GM19467 (cell line): ENCODE measurements around the gene TJP1.
"Not testable (repeated sequence)": the region's sequence is repeated elsewhere in the genome, so short reads cannot be mapped to it uniquely, and the experiment has no call there.

Experiments used
- ATAC-seq: cut with Tn5 transposase; IDR thresholded peaks from one replicate; pipeline ENCODE4 v1.9.1; 2021; ENCODE audit warnings: mild to moderate bottlenecking, moderate library complexity; ENCODE audit not compliant: unreplicated experiment

TJP1 gene

DNA sequence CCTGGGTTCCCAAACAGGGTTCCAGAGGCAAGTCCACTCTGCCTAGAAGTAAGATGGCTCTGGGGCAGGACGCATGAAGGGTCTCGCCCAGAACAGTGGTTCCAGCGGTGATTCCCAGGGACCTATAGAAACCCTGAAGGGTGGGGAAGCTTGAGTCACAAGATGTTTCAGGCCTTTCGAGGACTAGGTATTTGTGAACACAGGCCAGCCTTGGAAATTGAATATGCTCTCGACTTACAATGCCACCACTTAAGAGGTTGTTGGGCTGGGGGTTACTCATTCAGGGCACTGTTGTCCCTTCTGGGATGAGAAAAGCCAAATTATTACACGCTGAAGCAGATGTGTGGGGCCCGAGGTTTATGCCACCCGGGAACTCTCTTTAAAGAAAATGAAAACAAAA, 152.0 kb downstream of the TJP1 start:
- ATAC-seq: no peak

GRCh38 chr15:29669823-29670222, 152.4 kb downstream of the TJP1 start:
- ATAC-seq: no peak

GRCh38 chr15:29668120-29668602, 154.1 kb downstream of the TJP1 start:
- no peak for ATAC-seq

DNA sequence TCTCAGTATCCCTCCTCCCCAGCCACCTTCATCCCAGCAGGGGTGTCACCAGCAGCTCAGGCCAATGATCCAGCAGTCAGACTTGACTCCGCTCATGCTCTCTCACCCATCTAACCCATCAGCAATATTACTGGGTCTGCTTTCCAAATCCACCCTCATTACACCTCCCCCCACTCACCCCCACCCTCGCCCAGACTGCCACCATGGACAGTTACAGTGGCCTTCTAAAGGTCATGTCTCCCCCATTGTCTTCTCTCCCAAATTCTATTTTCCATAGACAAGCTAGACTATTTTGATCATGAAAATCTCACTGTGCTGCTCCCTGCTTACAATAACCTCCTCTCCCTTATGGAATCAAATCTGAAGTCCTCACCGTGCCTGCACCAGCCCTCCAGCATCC, 156.0 kb downstream of the TJP1 start:
- ATAC-seq: no peak

GRCh38 chr15:29665444-29666003, 156.7 kb downstream of the TJP1 start:
- no peak for ATAC-seq

DNA sequence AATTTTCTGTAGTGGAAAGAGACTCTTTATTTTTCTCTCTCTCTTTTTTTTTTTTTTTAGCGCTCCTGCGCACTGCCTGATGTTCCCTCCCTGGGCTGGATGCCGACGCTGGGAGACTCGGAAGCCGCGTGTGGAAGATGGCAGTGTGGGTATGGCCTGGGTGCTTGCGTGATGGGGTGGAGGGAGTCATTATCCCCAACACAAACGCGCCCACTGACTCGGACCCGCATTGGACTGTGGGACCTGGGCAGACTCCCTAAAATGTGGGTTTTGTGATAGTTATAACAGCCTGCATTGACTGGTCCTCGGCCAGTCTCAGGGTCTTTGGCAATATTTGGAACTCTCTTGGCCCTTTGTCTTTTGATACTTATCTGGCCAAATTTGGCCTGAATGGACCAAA, 157.9 kb downstream of the TJP1 start:
- ATAC-seq: no peak

- ATAC-seq: not testable (repeated sequence)
Observed at GRCh38 chr15:29657476-29657817, 164.8 kb downstream of the TJP1 start.

DNA sequence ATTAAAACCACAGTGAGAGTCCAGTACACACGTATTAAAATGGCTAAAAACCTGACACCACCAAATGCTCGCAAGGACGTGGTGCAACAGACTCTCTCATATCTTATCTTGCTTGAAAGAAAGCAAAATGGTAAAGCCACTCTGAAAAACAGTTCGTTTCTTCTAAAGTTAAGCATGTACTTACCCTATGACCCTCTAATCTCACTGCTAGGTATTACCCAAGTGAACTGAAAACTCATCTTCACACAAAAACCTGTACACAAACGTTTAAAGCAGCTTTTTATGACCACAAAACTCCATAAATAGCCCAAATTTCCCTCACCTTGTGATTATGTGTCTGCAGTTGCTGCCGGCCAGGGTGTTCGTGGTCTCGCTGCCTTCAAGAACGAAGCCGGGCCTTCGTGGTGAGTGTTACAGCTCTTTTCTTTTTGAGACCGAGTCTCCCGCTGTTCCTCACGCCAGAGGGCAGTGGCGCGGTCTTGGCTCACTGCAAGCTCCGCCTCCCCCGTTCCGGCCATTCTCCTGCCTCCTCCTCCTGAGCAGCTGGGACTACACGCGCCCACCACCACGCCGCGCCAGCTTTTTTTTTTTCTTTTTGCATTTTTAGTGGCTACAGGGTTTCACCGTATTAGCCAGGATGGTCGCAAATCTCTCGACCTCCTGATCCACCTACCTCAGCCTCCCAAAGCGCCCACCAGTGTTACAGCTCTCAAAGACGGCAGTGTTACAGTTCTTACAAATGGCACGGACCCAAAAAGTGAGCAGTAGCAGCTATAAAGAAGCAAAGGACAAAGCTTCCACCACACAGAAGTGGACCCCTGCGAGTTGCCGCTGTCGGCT, 165.4 kb downstream of the TJP1 start:
- no peak for ATAC-seq

- no peak for ATAC-seq
Observed at GRCh38 chr15:29652595-29652994, 169.7 kb downstream of the TJP1 start.

DNA sequence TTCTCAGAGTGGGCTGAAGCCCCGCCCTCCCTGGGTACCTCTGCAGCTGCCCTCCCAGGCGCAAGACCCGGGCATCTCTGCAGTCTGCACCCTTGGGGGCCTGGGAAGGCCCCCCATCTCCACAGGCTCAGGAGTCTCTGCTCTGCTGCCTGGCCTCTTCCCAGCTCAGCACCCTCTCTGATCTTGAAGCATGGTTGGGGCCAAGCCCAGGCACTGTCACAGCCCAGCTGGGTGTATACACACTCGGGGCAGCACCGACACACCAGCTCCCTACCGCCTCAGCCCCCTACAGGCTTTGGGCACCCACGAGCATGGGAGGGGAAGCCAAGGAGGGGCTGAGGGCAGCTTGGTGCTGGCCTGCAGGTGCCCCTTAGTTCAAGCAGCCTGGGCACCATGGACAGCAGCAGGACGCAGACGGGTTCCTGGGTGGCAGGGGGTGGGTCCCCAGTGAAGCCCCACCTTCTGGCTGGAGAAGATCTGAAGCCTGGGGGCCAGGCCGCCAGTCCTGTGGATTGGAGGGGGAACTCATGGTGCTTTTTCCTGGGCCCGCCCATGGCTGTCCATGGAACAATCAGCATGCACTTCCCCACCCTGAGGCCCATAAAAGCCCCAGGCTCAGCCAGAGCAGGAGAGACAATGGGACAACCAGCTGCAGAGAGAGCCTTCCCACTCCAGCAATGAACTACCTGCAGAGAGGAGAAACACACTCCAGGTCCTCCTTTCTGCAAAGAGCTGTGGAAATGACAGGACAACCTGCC, 170.6 kb downstream of the TJP1 start:
- ATAC-seq: no peak
